ENCODE results near the gene ACYP2.

DNA sequence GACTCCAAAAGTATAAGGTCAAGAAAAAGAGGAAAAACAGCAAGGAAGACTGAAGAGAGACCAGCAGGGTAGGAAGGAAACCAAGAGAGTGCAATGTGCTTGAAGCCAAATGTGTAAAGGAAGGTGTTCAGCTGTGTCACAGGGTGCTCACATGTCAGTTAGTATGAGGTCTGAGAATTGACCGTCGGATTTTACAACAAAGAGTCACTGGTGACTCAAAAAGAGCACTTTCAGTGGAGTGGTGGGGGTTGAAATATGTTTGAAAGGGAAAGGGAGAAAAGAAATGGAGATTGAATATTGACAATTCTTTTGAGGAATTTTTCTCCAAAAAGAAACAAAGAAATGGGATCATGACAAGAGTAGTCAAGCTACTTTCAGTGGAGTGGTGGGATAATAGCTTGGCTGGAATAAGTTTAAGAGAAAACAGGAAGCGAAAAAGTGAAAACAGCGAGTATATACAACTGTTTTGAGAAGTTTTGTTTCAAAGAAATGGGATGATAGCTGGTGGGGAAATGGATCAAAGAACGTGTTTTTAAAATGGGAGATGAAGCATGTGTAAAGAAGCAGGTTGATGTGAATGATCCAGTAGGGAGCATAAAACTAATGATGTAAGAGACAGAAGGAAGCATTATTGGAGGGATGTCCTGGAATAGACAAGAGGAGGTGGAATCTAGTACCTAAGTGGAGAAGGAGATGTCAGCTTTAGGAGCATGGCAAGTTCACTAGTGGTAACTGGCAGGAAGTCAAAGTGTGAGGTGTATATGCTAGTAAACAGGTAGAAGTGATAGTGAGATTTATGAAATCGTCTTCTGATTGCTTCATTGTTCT is 144.2 kb downstream of the ACYP2 start:
- TF ChIP-seq POLR2A (IDR thresholded peaks at IDR 0.05) (no peak), CTCF (IDR thresholded peaks at IDR 0.05) (no peak)

Measured in Peyer's patch (tissue), 4 donors.